GM19455 (cell line): ENCODE results near the gene PARD3.

Source experiments
- ATAC-seq: cut with Tn5 transposase; IDR thresholded peaks from one replicate; pipeline ENCODE4 v1.9.1; 2021; ENCODE audit not compliant: unreplicated experiment

The PARD3 gene

GRCh38 chr10:34587680-34588019 is 227.4 kb downstream of the PARD3 start:
- ATAC-seq, result no peak

- ATAC-seq, result no peak
Observed at GRCh38 chr10:34587002-34587679, 228.0 kb downstream of the PARD3 start.

GRCh38 chr10:34585422-34586112 is 229.5 kb downstream of the PARD3 start:
- ATAC-seq, result no peak

GRCh38 chr10:34584164-34584563 is 230.9 kb downstream of the PARD3 start:
- ATAC-seq, result no peak

GRCh38 chr10:34581801-34582532 is 233.1 kb downstream of the PARD3 start:
- no peak for ATAC-seq

- ATAC-seq, result no peak
Observed at GRCh38 chr10:34580643-34581042, 234.5 kb downstream of the PARD3 start.

- no peak for ATAC-seq
Observed at GRCh38 chr10:34580214-34580613, 234.9 kb downstream of the PARD3 start.

- no peak for ATAC-seq
Observed at GRCh38 chr10:34578468-34578867, 236.6 kb downstream of the PARD3 start.

- ATAC-seq, result no peak
Observed at GRCh38 chr10:34576797-34577196, 238.3 kb downstream of the PARD3 start.

GRCh38 chr10:34575882-34576281 is 239.2 kb downstream of the PARD3 start:
- ATAC-seq, result no peak

GRCh38 chr10:34574353-34574934 is 240.7 kb downstream of the PARD3 start:
- ATAC-seq, result no peak

GRCh38 chr10:34570887-34571286 is 244.2 kb downstream of the PARD3 start:
- ATAC-seq, result no peak

GRCh38 chr10:34567659-34568253 is 247.3 kb downstream of the PARD3 start:
- ATAC-seq, result no peak

- ATAC-seq, result no peak
Observed at GRCh38 chr10:34565934-34566333, 249.2 kb downstream of the PARD3 start.

GRCh38 chr10:34558093-34558583 is 257.0 kb downstream of the PARD3 start:
- no peak for ATAC-seq

- no peak for ATAC-seq
Observed at GRCh38 chr10:34557173-34557572, 257.9 kb downstream of the PARD3 start.

GRCh38 chr10:34555653-34556052 is 259.4 kb downstream of the PARD3 start:
- no peak for ATAC-seq

GRCh38 chr10:34553747-34554146 is 261.3 kb downstream of the PARD3 start:
- no peak for ATAC-seq

- no peak for ATAC-seq
Observed at GRCh38 chr10:34551295-34551694, 263.8 kb downstream of the PARD3 start.

GRCh38 chr10:34549953-34550352 is 265.1 kb downstream of the PARD3 start:
- no peak for ATAC-seq

- no peak for ATAC-seq
Observed at GRCh38 chr10:34549001-34549400, 266.1 kb downstream of the PARD3 start.
